GM20431 (cell line): ENCODE measurements around the gene SPECC1.
"Not testable (repeated sequence)": the region's sequence is repeated elsewhere in the genome, so short reads cannot be mapped to it uniquely, and the experiment has no call there.

Experiments
- in situ Hi-C: fragments of 300-500 bp; cut with MseI, MboI; formaldehyde crosslinking; loops from one replicate; pipeline ENCODE4 v1.15.0; 2020; ENCODE audit warnings: low sequenced_read_pairs; ENCODE audit not compliant: unreplicated experiment

SPECC1 gene

GRCh38 chr17:20223808-20224328 lies 214.7 kb downstream of the SPECC1 start:
- in situ Hi-C loops: loop anchor here (10.0 kb wide), 1 partner anchor 91 kb away; no protein-coding TSS in a partner anchor

- in situ Hi-C loops: loop anchor here (10.0 kb wide), 1 partner anchor 90 kb away; no protein-coding TSS in a partner anchor
Observed at GRCh38 chr17:20224379-20224778, 215.2 kb downstream of the SPECC1 start.

- in situ Hi-C loops: loop anchor here (10.0 kb wide), 1 partner anchor 89 kb away; no protein-coding TSS in a partner anchor
Observed at GRCh38 chr17:20225162-20226115, 216.3 kb downstream of the SPECC1 start.

- in situ Hi-C loops: loop anchor here (10.0 kb wide), 1 partner anchor 88 kb away; no protein-coding TSS in a partner anchor
Observed at GRCh38 chr17:20226814-20227482, 217.8 kb downstream of the SPECC1 start.

GRCh38 chr17:20227720-20228370 lies 218.7 kb downstream of the SPECC1 start:
- in situ Hi-C loops: loop anchor here (10.0 kb wide), 1 partner anchor 87 kb away; no protein-coding TSS in a partner anchor

- in situ Hi-C loops: loop anchor here (10.0 kb wide), 1 partner anchor 86 kb away; no protein-coding TSS in a partner anchor
Observed at GRCh38 chr17:20228410-20228809, 219.3 kb downstream of the SPECC1 start.

- in situ Hi-C loops: loop anchor here (10.0 kb wide), 1 partner anchor 86 kb away; no protein-coding TSS in a partner anchor
Observed at GRCh38 chr17:20228860-20229259, 219.7 kb downstream of the SPECC1 start.

GRCh38 chr17:20230924-20231323 lies 221.8 kb downstream of the SPECC1 start:
- in situ Hi-C loops: no loop called here

GRCh38 chr17:20232611-20233010 lies 223.5 kb downstream of the SPECC1 start:
- in situ Hi-C loops: no loop called here

- in situ Hi-C loops: no loop called here
Observed at GRCh38 chr17:20234276-20234675, 225.1 kb downstream of the SPECC1 start.

GRCh38 chr17:20235747-20236146 lies 226.6 kb downstream of the SPECC1 start:
- in situ Hi-C loops: no loop called here

- in situ Hi-C loops: no loop called here
Observed at GRCh38 chr17:20236578-20237227, 227.5 kb downstream of the SPECC1 start.

GRCh38 chr17:20239776-20240175 lies 230.6 kb downstream of the SPECC1 start:
- in situ Hi-C loops: not testable (repeated sequence)

- in situ Hi-C loops: no loop called here
Observed at GRCh38 chr17:20241855-20242254, 232.7 kb downstream of the SPECC1 start.

- in situ Hi-C loops: no loop called here
Observed at GRCh38 chr17:20242271-20242670, 233.1 kb downstream of the SPECC1 start.

- in situ Hi-C loops: no loop called here
Observed at GRCh38 chr17:20243524-20243923, 234.4 kb downstream of the SPECC1 start.

GRCh38 chr17:20244671-20245070 lies 235.5 kb downstream of the SPECC1 start:
- in situ Hi-C loops: no loop called here

- in situ Hi-C loops: no loop called here
Observed at GRCh38 chr17:20246692-20247091, 237.5 kb downstream of the SPECC1 start.

GRCh38 chr17:20253323-20253722 lies 244.2 kb downstream of the SPECC1 start:
- in situ Hi-C loops: no loop called here
